ENCODE results near the gene SCGB1D1. TPM values are rescaled to one million over a fixed set of nuclear protein-coding genes. Genes with fewer than 3 reads are reported as not detected.

SCGB1D1 gene
- total RNA-seq (2022) (not detected in 2 replicates), Bru-seq, nascent RNA (not detected), BruChase-seq, experiment 1, labeled RNA remaining after a 6-hour chase (not detected), BruChase-seq, experiment 2, labeled RNA remaining after a 2-hour chase (not detected)
- long read RNA-seq = 0 reads

GRCh38 chr11:62190011-62190410 is at the start of gene SCGB1D1:
Gene SCGB1D1 (plus strand): TSS chr11:62190216. CDS start chr11:62190285, 69 bp downstream.
- no TSS peak for BruUV-seq (replicated peaks)
- H3K27ac Mint-ChIP-seq (ENCODE audit: low read depth, unreplicated experiment) = no peak within 1 kb of the TSS
- intact Hi-C loops (cut with micrococcal nuclease) = no loop called here
- DNase-seq (ENCODE audit: unreplicated experiment) = no peak
- ChIA-PET CTCF (interaction anchor here (0.5 to 1.2 kb wide), 3 partner anchors 18 to 551 kb away, joined by 3 to 4 read pairs (median 3); no protein-coding TSS in a partner anchor), POLR2A (interaction anchor here (1.1 kb wide), 1 partner anchor 35 kb away, joined by 3 read pairs; no protein-coding TSS in a partner anchor)
- H3K4me1 Mint-ChIP-seq (ENCODE audit: insufficient read depth, unreplicated experiment) = no peaks in the 10 kb centered on the region
- H3K27me3 Mint-ChIP-seq (ENCODE audit: insufficient read depth, unreplicated experiment) = peaks cover 65% of the 10 kb centered on the region
- H3K4me3 Mint-ChIP-seq (ENCODE audit: unreplicated experiment) = no peak within 1 kb of the TSS
- H3K9me3 Mint-ChIP-seq (ENCODE audit: unreplicated experiment) = no peaks in the 10 kb centered on the region
- no peaks in the 10 kb centered on the region for H3K36me3 Mint-ChIP-seq (ENCODE audit: insufficient read depth, unreplicated experiment)
- no peak for TF ChIP-seq CTCF (IDR thresholded peaks at IDR 0.05; ENCODE audit: unreplicated experiment)

GRCh38 chr11:62140304-62141110 is 49.5 kb upstream of the SCGB1D1 start:
- TF ChIP-seq CTCF (IDR thresholded peaks at IDR 0.05; ENCODE audit: unreplicated experiment) = no peak
- ChIA-PET POLR2A (no interaction called here), CTCF (no interaction called here)
- peaks cover 9% of the 10 kb centered on the region for H3K36me3 Mint-ChIP-seq (ENCODE audit: insufficient read depth, unreplicated experiment)
- intact Hi-C loops (cut with micrococcal nuclease) = no loop called here
- no peaks in the 10 kb centered on the region for H3K4me1 Mint-ChIP-seq (ENCODE audit: insufficient read depth, unreplicated experiment)
- no peaks in the 10 kb centered on the region for H3K27me3 Mint-ChIP-seq (ENCODE audit: insufficient read depth, unreplicated experiment)
- H3K4me3 Mint-ChIP-seq (ENCODE audit: unreplicated experiment) = no peak overlapping the region
- H3K9me3 Mint-ChIP-seq (ENCODE audit: unreplicated experiment) = no peaks in the 10 kb centered on the region
- no peak for DNase-seq (ENCODE audit: unreplicated experiment)
- no peak overlapping the region for H3K27ac Mint-ChIP-seq (ENCODE audit: low read depth, unreplicated experiment)
- no TSS peak for BruUV-seq (replicated peaks)

- H3K36me3 Mint-ChIP-seq (ENCODE audit: insufficient read depth, unreplicated experiment) = peaks cover 9% of the 10 kb centered on the region
Observed at GRCh38 chr11:62141111-62142042, 48.6 kb upstream of the SCGB1D1 start.

More at GRCh38 chr11:62141111-62142042, 48.6 kb upstream of the SCGB1D1 start:
- intact Hi-C loops (cut with micrococcal nuclease) = no loop called here
- DNase-seq (ENCODE audit: unreplicated experiment) = no peak
- no peaks in the 10 kb centered on the region for H3K27me3 Mint-ChIP-seq (ENCODE audit: insufficient read depth, unreplicated experiment)
- TF ChIP-seq CTCF (IDR thresholded peaks at IDR 0.05; ENCODE audit: unreplicated experiment) = no peak
- H3K4me1 Mint-ChIP-seq (ENCODE audit: insufficient read depth, unreplicated experiment) = no peaks in the 10 kb centered on the region
- H3K27ac Mint-ChIP-seq (ENCODE audit: low read depth, unreplicated experiment) = no peak overlapping the region
- ChIA-PET POLR2A (no interaction called here), CTCF (interaction anchor here (1.1 kb wide), 1 partner anchor 16 kb away, joined by 3 read pairs; no protein-coding TSS in a partner anchor)
- no TSS peak for BruUV-seq (replicated peaks)
- no peak overlapping the region for H3K4me3 Mint-ChIP-seq (ENCODE audit: unreplicated experiment)
- H3K9me3 Mint-ChIP-seq (ENCODE audit: unreplicated experiment) = no peaks in the 10 kb centered on the region

All from MCF 10A (cell line).